ENCODE results near the gene MBNL1. TPM values are rescaled to one million over a fixed set of nuclear protein-coding genes. Genes with fewer than 3 reads are reported as not detected.

The MBNL1 gene
- total RNA-seq, 4 donors from 2014 or later: 261 to 429 (median 389) TPM

- no peaks in the 10 kb centered on the region for H3K36me3 ChIP-seq
- H3K4me3 ChIP-seq: no peak overlapping the region
- H3K9me3 ChIP-seq: no peaks in the 10 kb centered on the region
- DNase-seq: no peak
- H3K4me1 ChIP-seq: peaks cover 0 to 69% (median 23%) of the 10 kb centered on the region in 4 donors
- TF ChIP-seq CTCF (IDR thresholded peaks at IDR 0.05) (no peak), POLR2A (IDR thresholded peaks at IDR 0.05) (no peak)
- H3K27ac ChIP-seq: peak overlapping the region in 2 of 4 donors; percentile 29 to 58
- H3K27me3 ChIP-seq: no peaks in the 10 kb centered on the region
Measured at GRCh38 chr3:152283492-152284381, 15.0 kb downstream of the MBNL1 start.

- H3K27me3 ChIP-seq: no peaks in the 10 kb centered on the region
- no peaks in the 10 kb centered on the region for H3K36me3 ChIP-seq
- no peak overlapping the region for H3K4me3 ChIP-seq
- peak overlapping the region in 2 of 4 donors; percentile 3 to 10 for H3K27ac ChIP-seq
- H3K9me3 ChIP-seq: no peaks in the 10 kb centered on the region
- no peak for TF ChIP-seq POLR2A (IDR thresholded peaks at IDR 0.05)
- no peak for DNase-seq
- peaks cover 0 to 58% (median 23%) of the 10 kb centered on the region in 4 donors for H3K4me1 ChIP-seq
Measured at GRCh38 chr3:152284906-152285305, 16.2 kb downstream of the MBNL1 start.

- H3K4me1 ChIP-seq: peaks cover 0 to 52% (median 22%) of the 10 kb centered on the region in 4 donors
- TF ChIP-seq POLR2A (IDR thresholded peaks at IDR 0.05) (no peak), CTCF (IDR thresholded peaks at IDR 0.05) (no peak)
- DNase-seq: no peak
- no peaks in the 10 kb centered on the region for H3K27me3 ChIP-seq
- H3K9me3 ChIP-seq: no peaks in the 10 kb centered on the region
- H3K27ac ChIP-seq: no peak overlapping the region
- H3K4me3 ChIP-seq: no peak overlapping the region
- H3K36me3 ChIP-seq: no peaks in the 10 kb centered on the region
Measured at GRCh38 chr3:152285509-152285908, 16.8 kb downstream of the MBNL1 start.

- peaks cover 0 to 40% (median 7%) of the 10 kb centered on the region in 4 donors for H3K4me1 ChIP-seq
Measured at GRCh38 chr3:152287898-152288576, 19.3 kb downstream of the MBNL1 start.

GRCh38 chr3:152288681-152289080, 20.0 kb downstream of the MBNL1 start:
- H3K27ac ChIP-seq: no peak overlapping the region
- no peaks in the 10 kb centered on the region for H3K9me3 ChIP-seq
- peaks cover 0 to 36% (median 3%) of the 10 kb centered on the region in 4 donors for H3K4me1 ChIP-seq
- no peak overlapping the region for H3K4me3 ChIP-seq
- DNase-seq: no peak
- TF ChIP-seq CTCF (IDR thresholded peaks at IDR 0.05) (no peak), POLR2A (IDR thresholded peaks at IDR 0.05) (no peak)
- no peaks in the 10 kb centered on the region for H3K36me3 ChIP-seq
- no peaks in the 10 kb centered on the region for H3K27me3 ChIP-seq

More at GRCh38 chr3:152287898-152288576, 19.3 kb downstream of the MBNL1 start:
- no peak overlapping the region for H3K27ac ChIP-seq
- no peaks in the 10 kb centered on the region for H3K36me3 ChIP-seq
- TF ChIP-seq POLR2A (IDR thresholded peaks at IDR 0.05): no peak
- no peak for TF ChIP-seq CTCF (IDR thresholded peaks at IDR 0.05)
- DNase-seq: no peak
- H3K9me3 ChIP-seq: no peaks in the 10 kb centered on the region
- H3K4me3 ChIP-seq: no peak overlapping the region
- H3K27me3 ChIP-seq: no peaks in the 10 kb centered on the region

GRCh38 chr3:152289708-152290107, 21.0 kb downstream of the MBNL1 start:
- DNase-seq: no peak
- no peak overlapping the region for H3K4me3 ChIP-seq
- no peaks in the 10 kb centered on the region for H3K27me3 ChIP-seq
- H3K9me3 ChIP-seq: no peaks in the 10 kb centered on the region
- TF ChIP-seq POLR2A (IDR thresholded peaks at IDR 0.05) (no peak), CTCF (IDR thresholded peaks at IDR 0.05) (no peak)
- peaks cover 0 to 32% (median 0%) of the 10 kb centered on the region in 4 donors for H3K4me1 ChIP-seq
- no peaks in the 10 kb centered on the region for H3K36me3 ChIP-seq
- no peak overlapping the region for H3K27ac ChIP-seq
